ENCODE data around the gene ZFAND2A.

DNA sequence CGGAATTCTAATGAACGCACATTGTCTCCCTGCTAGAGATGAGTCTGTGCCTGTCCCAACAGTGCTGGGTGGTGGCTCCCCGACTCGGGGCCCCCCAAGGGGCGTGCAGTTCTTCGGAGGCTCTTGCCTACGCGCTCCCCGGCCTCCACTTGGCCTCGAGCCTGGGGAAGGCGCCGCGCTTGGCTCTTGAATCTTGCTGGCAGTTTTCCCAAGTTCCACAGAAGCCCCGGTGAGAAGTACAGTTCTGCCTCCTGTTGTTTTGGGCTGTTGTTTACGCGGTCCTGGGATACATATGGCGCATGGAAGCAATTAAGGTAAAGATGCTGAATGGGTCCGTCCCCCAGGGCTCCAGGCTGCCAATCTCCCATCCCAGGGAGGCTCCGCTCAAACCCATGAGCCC lies 40.0 kb upstream of the ZFAND2A start:
- TF ChIP-seq POLR2A (IDR thresholded peaks at IDR 0.05; ENCODE audit: extremely low read depth, insufficient read length): no peak
- TF ChIP-seq, protein P1, sequence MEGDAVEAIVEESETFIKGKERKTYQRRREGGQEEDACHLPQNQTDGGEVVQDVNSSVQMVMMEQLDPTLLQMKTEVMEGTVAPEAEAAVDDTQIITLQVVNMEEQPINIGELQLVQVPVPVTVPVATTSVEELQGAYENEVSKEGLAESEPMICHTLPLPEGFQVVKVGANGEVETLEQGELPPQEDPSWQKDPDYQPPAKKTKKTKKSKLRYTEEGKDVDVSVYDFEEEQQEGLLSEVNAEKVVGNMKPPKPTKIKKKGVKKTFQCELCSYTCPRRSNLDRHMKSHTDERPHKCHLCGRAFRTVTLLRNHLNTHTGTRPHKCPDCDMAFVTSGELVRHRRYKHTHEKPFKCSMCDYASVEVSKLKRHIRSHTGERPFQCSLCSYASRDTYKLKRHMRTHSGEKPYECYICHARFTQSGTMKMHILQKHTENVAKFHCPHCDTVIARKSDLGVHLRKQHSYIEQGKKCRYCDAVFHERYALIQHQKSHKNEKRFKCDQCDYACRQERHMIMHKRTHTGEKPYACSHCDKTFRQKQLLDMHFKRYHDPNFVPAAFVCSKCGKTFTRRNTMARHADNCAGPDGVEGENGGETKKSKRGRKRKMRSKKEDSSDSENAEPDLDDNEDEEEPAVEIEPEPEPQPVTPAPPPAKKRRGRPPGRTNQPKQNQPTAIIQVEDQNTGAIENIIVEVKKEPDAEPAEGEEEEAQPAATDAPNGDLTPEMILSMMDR (IDR thresholded peaks at IDR 0.05; ENCODE audit: low read depth, low read length): no peak
